NOMO-1 treated with dmso at 0.1 percent for 144 hours (cell line): ENCODE data around the gene SRM.
"Not testable (repeated sequence)": the region's sequence is repeated elsewhere in the genome, so short reads cannot be mapped to it uniquely, and the experiment has no call there.

Experiments used
- DNase-seq: peaks from one replicate; lab custom pipeline; 2025; ENCODE audit not compliant: unreplicated experiment; lab: John Stamatoyannopoulos, UW

Gene SRM

DNA sequence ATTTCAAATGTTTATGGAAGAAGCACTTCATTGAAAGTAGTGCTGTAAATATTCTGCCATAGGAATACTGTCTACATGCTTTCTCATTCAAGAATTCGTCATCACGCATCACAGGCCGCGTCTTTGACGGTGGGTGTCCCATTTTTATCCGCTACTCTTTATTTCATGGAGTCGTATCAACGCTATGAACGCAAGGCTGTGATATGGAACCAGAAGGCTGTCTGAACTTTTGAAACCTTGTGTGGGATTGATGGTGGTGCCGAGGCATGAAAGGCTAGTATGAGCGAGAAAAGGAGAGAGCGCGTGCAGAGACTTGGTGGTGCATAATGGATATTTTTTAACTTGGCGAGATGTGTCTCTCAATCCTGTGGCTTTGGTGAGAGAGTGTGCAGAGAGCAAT is 36.6 kb downstream of the SRM start:
- DNase-seq: no peak

DNA sequence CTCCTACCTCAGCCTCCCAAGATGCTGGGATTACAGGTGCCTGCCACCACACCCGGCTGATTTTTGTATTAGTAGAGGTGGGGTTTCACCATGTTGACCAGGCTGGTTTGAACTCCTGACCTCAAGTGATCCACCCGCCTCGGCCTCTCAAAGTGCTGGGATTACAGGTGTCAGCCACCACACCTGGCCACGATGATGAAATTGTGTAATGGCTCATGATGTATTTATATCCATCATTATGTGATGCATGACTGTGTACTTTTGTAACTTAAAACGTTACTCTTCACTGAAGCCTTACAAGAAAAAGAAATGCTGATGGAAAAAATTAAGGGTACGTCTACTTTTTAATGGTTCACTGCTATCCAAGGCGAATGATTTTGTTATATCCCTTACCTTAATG is 39.8 kb downstream of the SRM start:
- no peak for DNase-seq

DNA sequence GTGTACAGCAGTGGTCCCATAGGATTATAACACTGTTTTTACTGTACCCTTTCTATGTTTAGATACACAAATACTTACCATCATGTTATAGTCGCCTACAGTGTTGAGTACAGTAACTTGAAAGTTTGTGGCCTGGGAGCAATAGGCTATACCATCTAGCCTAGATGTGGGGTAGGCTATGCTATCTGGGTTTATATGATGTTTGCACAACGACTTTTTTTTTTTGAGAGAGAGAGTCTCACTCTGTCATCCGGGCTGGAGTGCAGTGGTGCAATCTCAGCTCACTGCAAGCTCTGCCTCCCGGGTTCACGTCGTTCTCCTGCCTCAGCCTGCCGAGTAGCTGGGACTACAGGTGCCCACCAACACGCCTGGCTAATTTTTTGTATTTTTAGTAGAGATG is 40.5 kb downstream of the SRM start:
- not testable (repeated sequence) for DNase-seq

- DNase-seq: no peak
Measured at GRCh38 chr1:11013160-11013531, 46.7 kb downstream of the SRM start.

DNA sequence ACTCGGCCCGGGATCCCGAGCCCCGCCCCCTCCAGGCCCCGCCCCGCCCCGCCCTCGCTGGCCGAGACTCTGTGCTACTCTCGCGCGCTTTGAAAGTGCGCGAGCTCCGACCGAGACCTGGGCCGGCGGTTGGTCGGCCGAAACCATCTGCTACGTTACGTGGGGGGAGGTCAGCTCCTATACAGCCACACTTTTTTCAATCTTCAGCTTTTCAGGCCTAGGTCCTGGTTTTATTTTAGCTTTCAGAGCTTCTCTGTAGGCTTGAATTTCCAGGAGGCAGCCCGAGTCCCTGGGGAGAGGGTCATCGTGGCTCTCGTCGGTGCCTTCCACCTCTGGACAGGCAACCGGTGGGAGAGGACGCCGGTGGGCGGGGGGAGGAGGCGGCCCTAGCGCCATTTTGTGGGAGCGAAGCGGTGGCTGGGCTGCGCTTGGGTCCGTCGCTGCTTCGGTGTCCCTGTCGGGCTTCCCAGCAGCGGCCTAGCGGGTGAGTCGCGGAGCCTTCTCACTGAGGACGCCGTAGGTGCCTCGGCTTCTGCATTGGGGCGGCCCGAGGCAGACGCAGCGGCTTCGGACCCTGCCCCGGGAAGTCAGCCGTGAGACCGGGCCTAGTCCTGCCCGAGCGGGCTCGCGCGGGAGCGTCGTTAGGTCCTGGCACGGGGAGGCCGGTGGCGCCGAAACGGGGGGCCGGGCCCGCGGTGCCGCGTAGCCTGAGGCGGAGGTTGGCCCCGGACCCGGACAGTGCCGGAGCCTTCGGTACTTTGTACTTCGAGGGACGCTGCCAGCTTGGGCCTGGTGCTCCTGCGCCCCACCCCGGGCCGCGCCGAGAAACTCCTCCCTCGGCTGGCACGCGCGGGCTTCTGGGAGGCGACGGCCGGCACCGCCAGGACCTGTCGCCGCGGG is 47.3 kb downstream of the SRM start, which contains the start of gene TARDBP:
Gene TARDBP, plus strand, starts transcription at position 395 of the 900 bp plus-strand sequence. CDS start 1,074 bp downstream, outside the sequence.
- peak; percentile 80 for DNase-seq
